Nephron progenitor cell (in vitro differentiated cells): Measurements from ENCODE around the gene TUBGCP5.

ENCODE experiments used
- DNase-seq: peaks from one replicate; pipeline ENCODE4 v3.0.0; 2021
- H3K27ac Mint-ChIP-seq: 2 replicates; pipeline ENCODE4 v1.8.0; 2021; ENCODE audit warnings: mild to moderate bottlenecking, moderate library complexity, mixed read lengths
- H3K27me3 Mint-ChIP-seq: 2 replicates; pipeline ENCODE4 v1.8.0; 2021; ENCODE audit warnings: mild to moderate bottlenecking, low read depth, mixed read lengths; ENCODE audit not compliant: poor library complexity
- H3K36me3 Mint-ChIP-seq: 2 replicates; pipeline ENCODE4 v1.8.0; 2021; ENCODE audit warnings: low read depth, mixed read lengths
- H3K4me1 Mint-ChIP-seq: 2 replicates; pipeline ENCODE4 v1.8.0; 2021; ENCODE audit warnings: mixed read lengths
- H3K4me3 Mint-ChIP-seq: 2 replicates; pipeline ENCODE4 v1.8.0; 2021; ENCODE audit warnings: mild to moderate bottlenecking, moderate library complexity, mixed read lengths
- H3K9me3 Mint-ChIP-seq: 2 replicates; pipeline ENCODE4 v1.8.0; 2021; ENCODE audit warnings: mild to moderate bottlenecking, moderate library complexity, mixed read lengths
- CTCF ChIP-seq: fragments of 200-600 bp; sonication (generic); IDR thresholded peaks from 2 replicates; pipeline ENCODE4 v1.5.0; 2021; ENCODE audit warnings: antibody characterized with exemption

The TUBGCP5 gene

GRCh38 chr15:22966321-22967083 lies 72.9 kb downstream of the TUBGCP5 start:
- H3K4me1 Mint-ChIP-seq, result peaks cover 45% of the 10 kb centered on the region
- no peak overlapping the region for H3K4me3 Mint-ChIP-seq
- H3K36me3 Mint-ChIP-seq, result peaks cover 44% of the 10 kb centered on the region
- DNase-seq, result no peak
- no peak for TF ChIP-seq CTCF
- H3K9me3 Mint-ChIP-seq, result peaks cover 21% of the 10 kb centered on the region
- no peak overlapping the region for H3K27ac Mint-ChIP-seq
- H3K27me3 Mint-ChIP-seq, result peaks cover 4% of the 10 kb centered on the region

- Mint-ChIP-seq H3K27me3 (peaks cover 4% of the 10 kb centered on the region), H3K27ac (peak overlapping the region; percentile 72), H3K4me1 (peaks cover 48% of the 10 kb centered on the region), H3K36me3 (peaks cover 22% of the 10 kb centered on the region), H3K4me3 (no peak overlapping the region), H3K9me3 (no peaks in the 10 kb centered on the region)
- no peak for TF ChIP-seq CTCF
- no peak for DNase-seq
These were observed 75.7 kb downstream of the TUBGCP5 start for GRCh38 chr15:22963641-22964040.

GRCh38 chr15:22962611-22963010 lies 76.8 kb downstream of the TUBGCP5 start:
- Mint-ChIP-seq H3K9me3 (no peaks in the 10 kb centered on the region), H3K27ac (peak overlapping the region; percentile 69)
- no peak for DNase-seq

GRCh38 chr15:22961762-22962161 lies 77.6 kb downstream of the TUBGCP5 start:
- Mint-ChIP-seq H3K36me3 (peaks cover 18% of the 10 kb centered on the region), H3K27me3 (no peaks in the 10 kb centered on the region), H3K4me3 (no peak overlapping the region), H3K9me3 (no peaks in the 10 kb centered on the region), H3K4me1 (peaks cover 45% of the 10 kb centered on the region), H3K27ac (no peak overlapping the region)
- no peak for TF ChIP-seq CTCF
- DNase-seq, result no peak

More at GRCh38 chr15:22962611-22963010, 76.8 kb downstream of the TUBGCP5 start:
- H3K27me3 Mint-ChIP-seq, result peaks cover 4% of the 10 kb centered on the region
- H3K36me3 Mint-ChIP-seq, result peaks cover 18% of the 10 kb centered on the region
- H3K4me3 Mint-ChIP-seq, result no peak overlapping the region
- no peak for TF ChIP-seq CTCF
- peaks cover 45% of the 10 kb centered on the region for H3K4me1 Mint-ChIP-seq

- no peak for TF ChIP-seq CTCF
- H3K36me3 Mint-ChIP-seq, result peaks cover 13% of the 10 kb centered on the region
- H3K27me3 Mint-ChIP-seq, result no peaks in the 10 kb centered on the region
- no peak overlapping the region for H3K4me3 Mint-ChIP-seq
- H3K9me3 Mint-ChIP-seq, result no peaks in the 10 kb centered on the region
- H3K27ac Mint-ChIP-seq, result peak overlapping the region; percentile 36
- DNase-seq, result no peak
- H3K4me1 Mint-ChIP-seq, result peaks cover 48% of the 10 kb centered on the region
These were observed 78.8 kb downstream of the TUBGCP5 start for GRCh38 chr15:22960556-22960955.

GRCh38 chr15:22960126-22960525 lies 79.2 kb downstream of the TUBGCP5 start:
- no peak for TF ChIP-seq CTCF
- no peaks in the 10 kb centered on the region for H3K27me3 Mint-ChIP-seq
- DNase-seq, result no peak
- H3K9me3 Mint-ChIP-seq, result no peaks in the 10 kb centered on the region
- peaks cover 13% of the 10 kb centered on the region for H3K36me3 Mint-ChIP-seq
- peak overlapping the region; percentile 36 for H3K27ac Mint-ChIP-seq
- H3K4me1 Mint-ChIP-seq, result peaks cover 48% of the 10 kb centered on the region
- H3K4me3 Mint-ChIP-seq, result no peak overlapping the region
